ENCODE measurements around the gene TBC1D4.

The TBC1D4 gene

DNA sequence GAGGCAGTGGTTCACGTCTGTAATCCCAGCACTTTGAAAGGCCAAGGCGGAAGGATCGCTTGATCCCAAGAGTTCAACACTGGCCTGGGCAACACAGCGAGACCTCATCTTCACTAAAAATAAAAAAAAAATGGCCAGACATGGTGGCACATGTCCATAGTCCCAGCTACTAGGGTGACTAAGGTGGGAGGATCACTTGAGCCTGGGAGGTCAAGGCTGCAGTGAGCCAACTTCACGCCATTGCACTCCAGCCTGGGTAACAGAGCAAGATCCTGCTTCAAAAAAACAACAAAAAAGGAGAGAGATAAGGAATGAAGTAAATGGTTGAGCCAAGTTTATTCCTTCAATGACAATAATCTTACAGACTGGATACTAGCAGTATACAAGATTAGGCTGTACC is 21.3 kb downstream of the TBC1D4 start:
- peaks cover 13% of the 10 kb centered on the region for H3K4me1 ChIP-seq (ENCODE audit: insufficient read depth, low read length, poor library complexity, severe bottlenecking)
- no peaks in the 10 kb centered on the region for H3K36me3 ChIP-seq (ENCODE audit: insufficient read depth, low read length)
- H3K9me3 ChIP-seq (ENCODE audit: insufficient read depth, low read depth, low read length) = no peaks in the 10 kb centered on the region
- H3K4me2 ChIP-seq (ENCODE audit: low read depth, low read length, poor library complexity, severe bottlenecking) = no peak overlapping the region
- peaks cover 2% of the 10 kb centered on the region for H4K20me1 ChIP-seq (ENCODE audit: insufficient read depth, low read length, poor library complexity, severe bottlenecking)
- H3K4me3 ChIP-seq (ENCODE audit: low read length, poor library complexity, severe bottlenecking) = no peak overlapping the region
- H3K27me3 ChIP-seq (ENCODE audit: insufficient read depth, low read length, poor library complexity, severe bottlenecking) = no peaks in the 10 kb centered on the region
- H3F3A ChIP-seq (ENCODE audit: low read depth) = no peaks in the 10 kb centered on the region
- H3K9ac ChIP-seq (ENCODE audit: low read depth, low read length, poor library complexity, severe bottlenecking) = no peak overlapping the region
- TF ChIP-seq, protein P1, sequence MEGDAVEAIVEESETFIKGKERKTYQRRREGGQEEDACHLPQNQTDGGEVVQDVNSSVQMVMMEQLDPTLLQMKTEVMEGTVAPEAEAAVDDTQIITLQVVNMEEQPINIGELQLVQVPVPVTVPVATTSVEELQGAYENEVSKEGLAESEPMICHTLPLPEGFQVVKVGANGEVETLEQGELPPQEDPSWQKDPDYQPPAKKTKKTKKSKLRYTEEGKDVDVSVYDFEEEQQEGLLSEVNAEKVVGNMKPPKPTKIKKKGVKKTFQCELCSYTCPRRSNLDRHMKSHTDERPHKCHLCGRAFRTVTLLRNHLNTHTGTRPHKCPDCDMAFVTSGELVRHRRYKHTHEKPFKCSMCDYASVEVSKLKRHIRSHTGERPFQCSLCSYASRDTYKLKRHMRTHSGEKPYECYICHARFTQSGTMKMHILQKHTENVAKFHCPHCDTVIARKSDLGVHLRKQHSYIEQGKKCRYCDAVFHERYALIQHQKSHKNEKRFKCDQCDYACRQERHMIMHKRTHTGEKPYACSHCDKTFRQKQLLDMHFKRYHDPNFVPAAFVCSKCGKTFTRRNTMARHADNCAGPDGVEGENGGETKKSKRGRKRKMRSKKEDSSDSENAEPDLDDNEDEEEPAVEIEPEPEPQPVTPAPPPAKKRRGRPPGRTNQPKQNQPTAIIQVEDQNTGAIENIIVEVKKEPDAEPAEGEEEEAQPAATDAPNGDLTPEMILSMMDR (conservative IDR thresholded peaks at IDR 0.05; ENCODE audit: low read length) = no peak
- no peak for TF ChIP-seq EZH2phosphoT487 (IDR thresholded peaks at IDR 0.05; ENCODE audit: borderline replicate concordance)
- H2AFZ ChIP-seq (ENCODE audit: low read length) = no peak overlapping the region
- peaks cover 11% of the 10 kb centered on the region; the same call in 1 of the 2 replicates for H3K79me2 ChIP-seq (ENCODE audit: insufficient read depth, low read length)
- H3K9me2 ChIP-seq (replicated peaks; ENCODE audit: low read depth, low read length) = no peaks in the 10 kb centered on the region

DNA sequence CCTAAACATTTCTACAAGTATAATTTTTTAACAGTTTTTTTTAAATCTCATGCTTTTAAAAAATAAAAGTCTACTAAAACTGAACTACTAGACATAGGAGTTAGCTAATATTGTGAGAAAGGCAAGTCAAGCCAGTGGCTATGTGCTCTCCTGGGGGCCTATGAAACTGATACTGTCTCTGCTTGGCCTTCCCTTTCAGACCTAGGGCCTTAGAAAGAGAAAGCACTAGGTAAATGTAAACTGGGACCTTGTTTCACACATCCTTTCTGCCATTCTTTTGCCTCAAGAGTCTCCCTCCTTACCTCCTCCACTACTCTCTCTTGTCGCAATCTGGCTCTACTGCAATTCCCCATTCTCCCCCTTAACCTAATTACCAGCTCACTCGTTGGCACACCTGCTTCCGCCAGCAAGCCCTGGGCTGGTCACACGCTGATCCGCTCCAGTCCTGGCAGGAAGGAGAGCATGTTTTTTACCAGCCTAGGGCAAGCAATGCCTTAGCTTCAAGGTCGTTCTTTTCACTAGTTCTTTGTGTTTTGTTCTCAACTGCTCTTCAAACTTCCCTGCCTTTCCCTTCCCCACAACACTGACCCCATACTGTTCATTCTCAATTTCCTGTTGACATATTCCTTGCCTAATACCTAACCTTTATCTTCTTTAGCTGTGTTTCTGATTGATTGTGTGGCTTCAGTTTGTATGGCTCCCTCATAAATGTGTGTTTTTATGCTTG is 23.1 kb downstream of the TBC1D4 start:
- Histone ChIP-seq H3F3A (ENCODE audit: low read depth) (no peaks in the 10 kb centered on the region), H3K27me3 (ENCODE audit: insufficient read depth, low read length, poor library complexity, severe bottlenecking) (no peaks in the 10 kb centered on the region), H4K20me1 (ENCODE audit: insufficient read depth, low read length, poor library complexity, severe bottlenecking) (peaks cover 2% of the 10 kb centered on the region), H3K9me2 (replicated peaks; ENCODE audit: low read depth, low read length) (no peaks in the 10 kb centered on the region), H3K9ac (ENCODE audit: low read depth, low read length, poor library complexity, severe bottlenecking) (no peak overlapping the region), H3K4me2 (ENCODE audit: low read depth, low read length, poor library complexity, severe bottlenecking) (no peak overlapping the region), H3K36me3 (ENCODE audit: insufficient read depth, low read length) (no peaks in the 10 kb centered on the region), H3K4me3 (ENCODE audit: low read length, poor library complexity, severe bottlenecking) (no peak overlapping the region), H3K9me3 (ENCODE audit: insufficient read depth, low read depth, low read length) (no peaks in the 10 kb centered on the region), H2AFZ (ENCODE audit: low read length) (no peak overlapping the region), H3K4me1 (ENCODE audit: insufficient read depth, low read length, poor library complexity, severe bottlenecking) (peaks cover 13% of the 10 kb centered on the region), H3K79me2 (ENCODE audit: insufficient read depth, low read length) (peaks cover 5% of the 10 kb centered on the region; the same call in 1 of the 2 replicates)
- TF ChIP-seq EZH2phosphoT487 (IDR thresholded peaks at IDR 0.05; ENCODE audit: borderline replicate concordance) = no peak
- TF ChIP-seq, protein P1 (conservative IDR thresholded peaks at IDR 0.05; ENCODE audit: low read length) = no peak

DNA sequence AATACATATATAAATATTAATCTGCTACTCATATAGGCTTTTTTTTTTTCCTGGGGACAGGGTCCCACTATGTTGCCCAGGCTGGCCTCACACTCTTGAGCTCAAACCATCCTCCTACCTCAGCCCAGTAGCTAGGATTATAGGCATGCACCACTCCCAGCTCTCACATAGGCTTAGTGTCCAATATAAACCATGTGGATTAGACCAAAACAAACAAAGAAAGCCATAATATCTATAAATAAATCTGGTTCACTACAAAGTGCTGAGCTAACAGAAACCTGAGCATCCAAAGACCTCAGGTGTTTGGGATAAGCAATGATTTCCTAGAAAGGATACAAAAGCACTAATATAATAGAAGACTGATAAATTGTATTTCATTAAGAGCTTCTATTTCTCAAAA is 26.0 kb downstream of the TBC1D4 start:
- H3K4me1 ChIP-seq (ENCODE audit: insufficient read depth, low read length, poor library complexity, severe bottlenecking) = peaks cover 4% of the 10 kb centered on the region
- H3K27me3 ChIP-seq (ENCODE audit: insufficient read depth, low read length, poor library complexity, severe bottlenecking) = no peaks in the 10 kb centered on the region
- H3K9ac ChIP-seq (ENCODE audit: low read depth, low read length, poor library complexity, severe bottlenecking) = no peak overlapping the region
- H3K36me3 ChIP-seq (ENCODE audit: insufficient read depth, low read length) = no peaks in the 10 kb centered on the region
- H3F3A ChIP-seq (ENCODE audit: low read depth) = no peaks in the 10 kb centered on the region
- TF ChIP-seq, protein P1 (conservative IDR thresholded peaks at IDR 0.05; ENCODE audit: low read length) = no peak
- TF ChIP-seq EZH2phosphoT487 (IDR thresholded peaks at IDR 0.05; ENCODE audit: borderline replicate concordance) = no peak
- H3K9me3 ChIP-seq (ENCODE audit: insufficient read depth, low read depth, low read length) = no peaks in the 10 kb centered on the region
- no peak overlapping the region for H3K4me2 ChIP-seq (ENCODE audit: low read depth, low read length, poor library complexity, severe bottlenecking)
- no peak overlapping the region for H3K4me3 ChIP-seq (ENCODE audit: low read length, poor library complexity, severe bottlenecking)
- no peaks in the 10 kb centered on the region for H3K9me2 ChIP-seq (replicated peaks; ENCODE audit: low read depth, low read length)
- H3K79me2 ChIP-seq (ENCODE audit: insufficient read depth, low read length) = no peaks in the 10 kb centered on the region; the same call in 1 of the 2 replicates
- no peak overlapping the region for H2AFZ ChIP-seq (ENCODE audit: low read length)
- H4K20me1 ChIP-seq (ENCODE audit: insufficient read depth, low read length, poor library complexity, severe bottlenecking) = peaks cover 2% of the 10 kb centered on the region
